H9 (cell line): ENCODE measurements around the gene RDH5. TPM values are rescaled to one million over a fixed set of nuclear protein-coding genes. Genes with fewer than 3 reads are reported as not detected.

Source experiments
- DNase-seq: peaks from one replicate; pipeline ENCODE4 v3.0.0-alpha.2; 2017
- H2AFZ ChIP-seq: one replicate; pipeline ENCODE4 v1.6.1; 2013; ENCODE audit warnings: mild to moderate bottlenecking, low read length, control low read depth, moderate library complexity
- H2AK5ac ChIP-seq: 2 replicates; pipeline ENCODE4 v1.6.1; 2013; ENCODE audit warnings: low read length, control low read depth, mixed read lengths; ENCODE audit not compliant: insufficient read length
- H2BK120ac ChIP-seq: one replicate; pipeline ENCODE4 v1.6.1; 2013; ENCODE audit warnings: low read depth, mild to moderate bottlenecking, low read length, control low read depth, inconsistent platforms; ENCODE audit not compliant: poor library complexity, severe bottlenecking
- H2BK12ac ChIP-seq: 2 replicates; pipeline ENCODE4 v1.6.1; 2013; ENCODE audit warnings: low read length, control low read depth, mixed read lengths, low read depth; ENCODE audit not compliant: insufficient read length
- H2BK15ac ChIP-seq: 2 replicates; pipeline ENCODE4 v1.6.1; 2013; ENCODE audit warnings: low read depth, low read length, control low read depth
- H2BK20ac ChIP-seq: one replicate; pipeline ENCODE4 v1.6.1; 2013; ENCODE audit warnings: low read depth, mild to moderate bottlenecking, low read length, control low read depth, inconsistent platforms; ENCODE audit not compliant: poor library complexity, severe bottlenecking
- H2BK5ac ChIP-seq: 2 replicates; pipeline ENCODE4 v1.6.1; 2013; ENCODE audit warnings: low read length, control low read depth, mixed read lengths; ENCODE audit not compliant: insufficient read length
- H3K14ac ChIP-seq: 2 replicates; pipeline ENCODE4 v1.6.1; 2013; ENCODE audit warnings: low read length, control low read depth; ENCODE audit not compliant: insufficient read depth
- H3K18ac ChIP-seq: 2 replicates; pipeline ENCODE4 v1.6.1; 2013; ENCODE audit warnings: low read depth, mild to moderate bottlenecking, mixed read lengths, low read length, control low read depth; ENCODE audit not compliant: insufficient read length
- H3K23ac ChIP-seq: 2 replicates; pipeline ENCODE4 v1.6.1; 2013; ENCODE audit warnings: low read length, control low read depth, mixed read lengths, low read depth; ENCODE audit not compliant: insufficient read length
- H3K23me2 ChIP-seq: 2 replicates; pipeline ENCODE4 v1.6.1; 2013; ENCODE audit warnings: low read depth, mild to moderate bottlenecking, mixed read lengths, low read length, control low read depth; ENCODE audit not compliant: insufficient read length, poor library complexity, severe bottlenecking
- H3K27ac ChIP-seq: 2 replicates; pipeline ENCODE4 v1.5.1; 2013; ENCODE audit warnings: low read length, control low read depth, mixed read lengths, low read depth; ENCODE audit not compliant: insufficient read length
- H3K27me3 ChIP-seq: 2 replicates; pipeline ENCODE4 v1.6.1; 2013; ENCODE audit warnings: low read length, control low read depth, inconsistent platforms; ENCODE audit not compliant: insufficient read depth
- H3K4ac ChIP-seq: 2 replicates; pipeline ENCODE4 v1.6.1; 2013; ENCODE audit warnings: low read depth, mild to moderate bottlenecking, control low read depth, inconsistent platforms, low read length, moderate library complexity
- H3K4me1 ChIP-seq: 2 replicates; pipeline ENCODE4 v1.6.1; 2013; ENCODE audit warnings: low read length, control low read depth, inconsistent platforms; ENCODE audit not compliant: insufficient read depth
- H3K4me2 ChIP-seq: 2 replicates; pipeline ENCODE4 v1.6.1; 2013; ENCODE audit warnings: low read length, control low read depth, mixed read lengths; ENCODE audit not compliant: insufficient read length, insufficient read depth
- H3K56ac ChIP-seq: 2 replicates; pipeline ENCODE4 v1.6.1; 2013; ENCODE audit warnings: low read depth, mild to moderate bottlenecking, mixed read lengths, low read length, control low read depth; ENCODE audit not compliant: insufficient read length
- H3K79me1 ChIP-seq: 2 replicates; pipeline ENCODE4 v1.6.1; 2013; ENCODE audit warnings: low read depth, mild to moderate bottlenecking, moderate library complexity, low read length, control low read depth, inconsistent platforms; ENCODE audit not compliant: insufficient read depth, poor library complexity, severe bottlenecking
- H3K79me2 ChIP-seq: 2 replicates; pipeline ENCODE4 v1.6.1; 2013; ENCODE audit warnings: low read length, control low read depth, inconsistent platforms; ENCODE audit not compliant: insufficient read depth
- H3K9ac ChIP-seq: 2 replicates; pipeline ENCODE4 v1.6.1; 2013; ENCODE audit warnings: low read length, control low read depth, mixed read lengths; ENCODE audit not compliant: insufficient read length; ENCODE audit errors: extremely low read depth
- H3K9me3 ChIP-seq: one replicate; pipeline ENCODE4 v1.6.1; 2013; ENCODE audit warnings: low read depth, low read length, inconsistent platforms; ENCODE audit not compliant: control insufficient read depth
- H3T11ph ChIP-seq: one replicate; pipeline ENCODE4 v1.6.1; 2013; ENCODE audit warnings: mild to moderate bottlenecking, low read length, control low read depth, inconsistent platforms
- H4K20me1 ChIP-seq: one replicate; pipeline ENCODE4 v1.6.1; 2013; ENCODE audit not compliant: control insufficient read depth, insufficient read length, insufficient read depth
- H4K5ac ChIP-seq: 2 replicates; pipeline ENCODE4 v1.6.1; 2013; ENCODE audit warnings: low read depth, mild to moderate bottlenecking, mixed read lengths, low read length, control low read depth; ENCODE audit not compliant: insufficient read length
- H4K8ac ChIP-seq: replicated peaks from 2 replicates; pipeline ENCODE4 v1.6.1; 2013; ENCODE audit warnings: low read length, control low read depth, mixed read lengths, low read depth; ENCODE audit not compliant: insufficient read length
- H4K91ac ChIP-seq: 2 replicates; pipeline ENCODE4 v1.6.1; 2013; ENCODE audit warnings: low read depth, mild to moderate bottlenecking, moderate library complexity, mixed read lengths, low read length, control low read depth; ENCODE audit not compliant: insufficient read length
- H3K27ac Mint-ChIP-seq, 3 experiments: 2 replicates in 2 of 3; 3 replicates in 1 of 3; pipeline ENCODE4 v1.8.0; 2020 to 2021; ENCODE audit warnings: mixed read lengths in 3 of 3, mild to moderate bottlenecking in 1 of 3, moderate library complexity in 1 of 3
- H3K27me3 Mint-ChIP-seq: 2 replicates; pipeline ENCODE4 v1.8.0; 2021; ENCODE audit warnings: low read depth, mild to moderate bottlenecking, moderate library complexity, mixed read lengths
- H3K36me3 Mint-ChIP-seq, 3 experiments: 2 replicates in 2 of 3; 3 replicates in 1 of 3; pipeline ENCODE4 v1.8.0; 2020 to 2021; ENCODE audit warnings: low read depth in 3 of 3, mixed read lengths in 3 of 3; ENCODE audit not compliant: insufficient read depth in 1 of 3
- H3K4me1 Mint-ChIP-seq, 2 experiments: 2 replicates each; pipeline ENCODE4 v1.8.0; 2020; ENCODE audit warnings: mixed read lengths in 2 of 2
- H3K4me3 Mint-ChIP-seq, 2 experiments: 2 replicates in 1 of 2; 3 replicates in 1 of 2; pipeline ENCODE4 v1.8.0; 2020 to 2021; ENCODE audit warnings: mild to moderate bottlenecking in 2 of 2, mixed read lengths in 2 of 2, moderate library complexity in 1 of 2
- H3K9me3 Mint-ChIP-seq, 2 experiments: 2 replicates in 1 of 2; 3 replicates in 1 of 2; pipeline ENCODE4 v1.8.0; 2020; ENCODE audit warnings: mild to moderate bottlenecking in 2 of 2, mixed read lengths in 2 of 2, moderate library complexity in 1 of 2
- WGBS: extraction: QIAGEN DNeasy Blood & Tissue Kit; methylation state at CpG from one replicate; pipeline ENCODE4 v1.1.7; 2013; ENCODE audit warnings: missing lambda C conversion rate, low lambda C conversion rate, mixed read lengths; ENCODE audit not compliant: insufficient read length; ENCODE audit errors: extremely low coverage; 5-methylcytosine and 5-hydroxymethylcytosine counted together
- total RNA-seq: library from RNA; stranded (reverse); gene quantifications from 2 replicates; pipeline ENCODE4 v1.2.1, GENCODE V29; 2021
- TF ChIP-seq, protein P1 (sequence below): fragments of 200-600 bp; sonication (generic); conservative IDR thresholded peaks from 3 replicates; pipeline ENCODE4 v1.8.0; 2021; ENCODE audit warnings: antibody characterized with exemption, mild to moderate bottlenecking

RDH5 gene
- total RNA-seq, 1 experiment from 2014 or later, result 6.6 TPM

DNA sequence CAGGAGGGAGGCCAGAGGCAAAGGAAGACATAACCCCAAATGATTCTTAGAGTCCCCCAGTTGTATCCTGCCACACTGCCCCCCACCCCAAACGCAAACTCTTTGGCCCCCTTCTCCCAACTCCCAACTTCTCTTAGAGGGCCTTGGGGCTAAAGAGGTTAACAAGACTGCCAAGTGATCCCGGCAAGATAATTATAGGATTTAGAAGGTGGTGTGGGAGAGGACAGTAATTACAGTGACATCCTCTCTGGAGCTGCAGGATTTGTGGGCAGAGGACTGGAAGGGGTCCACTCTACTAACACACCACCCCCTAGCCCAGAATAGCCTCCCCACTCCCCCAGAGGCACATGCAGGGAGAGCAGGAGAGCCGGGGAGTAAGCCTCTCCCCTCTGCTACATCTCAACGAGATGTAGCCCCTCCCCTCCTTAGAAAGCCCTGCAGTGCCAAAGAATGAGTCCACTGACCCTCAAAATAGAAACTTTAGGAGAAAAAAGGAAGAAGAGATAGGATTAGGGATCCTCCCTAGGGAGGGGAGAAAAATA, 17.5 kb downstream of the RDH5 start:
- Histone ChIP-seq H2AK5ac (no peak overlapping the region), H4K8ac (no peak overlapping the region), H2BK5ac (no peak overlapping the region), H3K23me2 (peaks cover 12% of the 10 kb centered on the region), H4K5ac (no peak overlapping the region), H3K23ac (no peak overlapping the region), H4K91ac (no peak overlapping the region), H3K79me1 (no peaks in the 10 kb centered on the region), H2BK20ac (no peak overlapping the region), H3K9me3 (no peaks in the 10 kb centered on the region), H3K27me3 (no peaks in the 10 kb centered on the region), H3K4ac (no peak overlapping the region), H3K79me2 (no peaks in the 10 kb centered on the region), H3K56ac (no peak overlapping the region), H2BK15ac (no peak overlapping the region), H3K27ac (no peak overlapping the region), H3K4me1 (peaks cover 2% of the 10 kb centered on the region; the same call in 1 of the 2 replicates), H2BK12ac (no peak overlapping the region), H3K18ac (no peak overlapping the region), H2AFZ (no peak overlapping the region), H4K20me1 (peaks cover 2% of the 10 kb centered on the region), H3T11ph (no peak overlapping the region), H2BK120ac (no peak overlapping the region), H3K14ac (no peak overlapping the region), H3K9ac (no peak overlapping the region), H3K4me2 (peak overlapping the region; percentile 93)
- no CpG with 5 or more reads among the region's 4 CpGs for WGBS
- DNase-seq, result no peak
- peak overlapping the region; percentile 69 to 89 for H3K4me3 Mint-ChIP-seq
- H3K27ac Mint-ChIP-seq, result peak overlapping the region; percentile 56 to 95 (median 87); a peak in 6 of 7 replicates
- no peaks in the 10 kb centered on the region for H3K9me3 Mint-ChIP-seq
- peaks cover 7% of the 10 kb centered on the region for H3K27me3 Mint-ChIP-seq
- TF ChIP-seq, protein P1, sequence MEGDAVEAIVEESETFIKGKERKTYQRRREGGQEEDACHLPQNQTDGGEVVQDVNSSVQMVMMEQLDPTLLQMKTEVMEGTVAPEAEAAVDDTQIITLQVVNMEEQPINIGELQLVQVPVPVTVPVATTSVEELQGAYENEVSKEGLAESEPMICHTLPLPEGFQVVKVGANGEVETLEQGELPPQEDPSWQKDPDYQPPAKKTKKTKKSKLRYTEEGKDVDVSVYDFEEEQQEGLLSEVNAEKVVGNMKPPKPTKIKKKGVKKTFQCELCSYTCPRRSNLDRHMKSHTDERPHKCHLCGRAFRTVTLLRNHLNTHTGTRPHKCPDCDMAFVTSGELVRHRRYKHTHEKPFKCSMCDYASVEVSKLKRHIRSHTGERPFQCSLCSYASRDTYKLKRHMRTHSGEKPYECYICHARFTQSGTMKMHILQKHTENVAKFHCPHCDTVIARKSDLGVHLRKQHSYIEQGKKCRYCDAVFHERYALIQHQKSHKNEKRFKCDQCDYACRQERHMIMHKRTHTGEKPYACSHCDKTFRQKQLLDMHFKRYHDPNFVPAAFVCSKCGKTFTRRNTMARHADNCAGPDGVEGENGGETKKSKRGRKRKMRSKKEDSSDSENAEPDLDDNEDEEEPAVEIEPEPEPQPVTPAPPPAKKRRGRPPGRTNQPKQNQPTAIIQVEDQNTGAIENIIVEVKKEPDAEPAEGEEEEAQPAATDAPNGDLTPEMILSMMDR, result no peak
- H3K4me1 Mint-ChIP-seq, result peaks cover 28 to 34% of the 10 kb centered on the region in 2 experiments
- H3K36me3 Mint-ChIP-seq, result no peaks in the 10 kb centered on the region
